GM21528 (cell line): ENCODE data around the gene AFG1L.
"Not testable (repeated sequence)": the region's sequence is repeated elsewhere in the genome, so short reads cannot be mapped to it uniquely, and the experiment has no call there.

ENCODE experiments used
- ATAC-seq: cut with Tn5 transposase; IDR thresholded peaks from one replicate; pipeline ENCODE4 v1.9.1; 2021; ENCODE audit warnings: mild to moderate bottlenecking, moderate library complexity; ENCODE audit not compliant: unreplicated experiment, low FRiP score

The AFG1L gene

GRCh38 chr6:108406943-108407342 is 112.1 kb downstream of the AFG1L start:
- no peak for ATAC-seq

DNA sequence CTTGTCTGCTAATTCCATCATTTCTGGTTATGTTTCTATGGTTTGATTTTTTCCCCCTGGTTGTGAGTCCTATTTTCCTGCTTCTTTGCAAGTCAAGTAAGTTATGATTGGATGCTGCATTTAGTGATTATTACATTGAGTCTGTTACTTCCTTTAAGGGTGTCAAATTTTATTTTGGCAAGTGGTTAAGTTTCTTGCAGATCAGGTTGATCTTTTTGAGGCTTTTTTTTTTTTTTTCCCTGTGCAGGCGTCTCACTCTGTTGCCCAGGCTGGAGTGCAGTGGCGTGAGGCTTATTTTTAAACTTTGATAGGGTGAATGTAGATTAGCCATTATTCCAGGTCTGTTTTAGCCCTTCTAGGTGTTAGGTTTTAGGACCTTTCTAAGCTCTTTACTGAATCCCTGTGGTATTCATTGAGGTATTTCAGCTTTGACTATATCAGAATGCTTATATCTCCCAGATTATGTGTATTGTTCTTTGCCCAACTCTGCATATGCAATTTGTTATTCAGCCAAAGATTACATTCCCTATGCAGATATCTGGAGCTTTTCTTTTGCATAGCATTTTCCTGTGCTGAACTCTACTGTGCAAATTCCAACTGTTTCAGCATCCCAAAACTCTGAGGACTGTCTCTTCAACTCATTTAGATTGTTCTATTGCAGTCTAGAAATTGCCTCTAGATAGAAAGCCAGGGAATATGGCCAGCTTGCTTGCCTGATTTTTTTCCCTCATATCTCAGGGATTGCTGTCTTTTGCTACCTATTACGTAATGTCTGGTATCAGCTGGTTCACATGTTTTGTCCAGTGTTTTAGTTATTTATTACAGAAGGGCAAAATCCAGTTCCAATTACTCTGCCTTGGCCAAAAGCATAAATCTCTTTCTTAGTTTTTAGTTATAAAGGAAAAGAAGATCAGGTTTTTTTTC is 113.3 kb downstream of the AFG1L start:
- ATAC-seq: no peak

DNA sequence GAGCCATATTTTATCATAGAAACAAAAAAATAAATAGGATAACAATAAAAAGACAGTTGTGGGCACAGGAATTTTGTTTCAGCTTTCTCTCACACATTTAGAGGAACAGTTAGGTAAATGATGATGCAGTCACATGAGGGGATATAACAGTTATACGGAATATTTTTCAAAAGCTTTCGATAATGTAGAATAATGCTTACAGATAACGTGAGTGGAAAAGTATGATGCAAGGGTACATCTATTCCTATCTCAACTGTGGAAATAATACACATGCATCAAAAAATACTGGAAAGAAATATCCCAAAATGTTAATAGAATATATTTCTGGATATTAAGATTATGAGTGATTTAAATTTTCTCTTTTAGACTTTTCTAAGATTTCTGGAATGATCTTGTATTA is 114.0 kb downstream of the AFG1L start:
- ATAC-seq: no peak

- ATAC-seq: not testable (repeated sequence)
Measured at GRCh38 chr6:108416047-108416833, 121.4 kb downstream of the AFG1L start.

GRCh38 chr6:108417027-108417426 is 122.2 kb downstream of the AFG1L start:
- ATAC-seq: no peak

- no peak for ATAC-seq
Measured at GRCh38 chr6:108419474-108419873, 124.6 kb downstream of the AFG1L start.

DNA sequence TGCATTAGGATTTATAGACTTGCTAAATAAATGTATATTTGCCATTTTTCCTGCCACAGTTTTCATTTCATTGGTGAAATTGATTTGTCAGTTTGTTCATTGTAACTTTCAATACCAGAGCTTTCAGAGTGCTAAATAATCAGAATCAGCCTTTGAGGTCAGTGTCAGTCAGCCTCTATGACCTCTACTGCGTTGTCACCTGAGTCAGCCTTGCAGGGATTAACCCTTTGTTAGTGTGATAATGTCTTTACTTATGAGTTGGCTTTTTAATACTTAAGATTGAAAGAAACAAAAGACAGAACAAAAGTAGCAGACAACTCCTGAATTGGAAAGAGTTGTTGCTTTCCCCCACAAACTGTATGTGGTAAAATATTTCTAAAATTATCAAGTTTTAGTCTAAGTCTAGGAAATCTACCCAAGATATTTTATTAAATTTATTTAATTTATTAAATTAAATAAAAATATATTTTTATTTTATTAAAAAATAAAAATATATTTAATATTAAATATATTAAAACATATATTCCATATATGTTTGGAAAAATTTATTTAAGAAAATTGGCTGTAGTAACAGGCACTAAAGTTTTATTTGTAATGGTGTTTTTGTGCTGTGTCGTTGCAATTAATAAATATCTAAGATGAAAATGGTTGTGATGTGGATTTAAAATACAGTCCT is 125.2 kb downstream of the AFG1L start:
- ATAC-seq: no peak

GRCh38 chr6:108421366-108421765 is 126.5 kb downstream of the AFG1L start:
- ATAC-seq: no peak

DNA sequence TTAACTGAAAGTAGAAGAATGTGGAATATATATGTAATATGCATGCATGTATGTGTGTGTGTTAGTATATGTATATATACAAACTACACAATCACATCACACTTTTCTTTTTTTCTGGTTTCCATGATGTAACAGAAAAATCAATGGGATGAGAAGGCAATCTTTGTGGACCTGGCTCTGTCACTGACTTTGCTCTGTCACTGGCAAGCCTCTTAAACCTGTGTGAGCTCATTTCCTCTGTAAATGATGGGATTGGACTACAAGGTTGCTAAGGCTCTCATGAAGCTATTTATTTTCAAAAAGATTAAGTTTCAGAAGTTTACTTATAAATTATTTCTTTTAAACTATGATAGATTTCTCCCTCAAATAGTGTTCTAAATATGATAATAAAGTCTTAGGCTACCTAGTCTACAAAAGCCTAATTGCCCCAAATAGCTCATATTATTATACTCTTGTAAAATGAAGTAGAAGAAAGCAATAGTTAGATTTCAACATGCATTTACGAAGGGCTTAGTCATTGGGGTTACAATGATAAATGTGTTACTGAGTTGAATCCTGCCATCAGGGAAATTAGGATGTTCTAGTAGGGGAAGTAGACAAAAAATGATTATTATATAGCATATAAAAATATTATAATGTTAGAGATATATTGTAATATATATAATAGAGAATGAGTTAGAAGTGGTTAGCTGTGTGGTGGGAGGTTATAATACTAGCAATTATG is 129.3 kb downstream of the AFG1L start:
- ATAC-seq: no peak

GRCh38 chr6:108425428-108425827 is 130.6 kb downstream of the AFG1L start:
- ATAC-seq: no peak

- no peak for ATAC-seq
Measured at GRCh38 chr6:108432143-108432542, 137.3 kb downstream of the AFG1L start.

GRCh38 chr6:108432792-108433191 is 137.9 kb downstream of the AFG1L start:
- no peak for ATAC-seq

DNA sequence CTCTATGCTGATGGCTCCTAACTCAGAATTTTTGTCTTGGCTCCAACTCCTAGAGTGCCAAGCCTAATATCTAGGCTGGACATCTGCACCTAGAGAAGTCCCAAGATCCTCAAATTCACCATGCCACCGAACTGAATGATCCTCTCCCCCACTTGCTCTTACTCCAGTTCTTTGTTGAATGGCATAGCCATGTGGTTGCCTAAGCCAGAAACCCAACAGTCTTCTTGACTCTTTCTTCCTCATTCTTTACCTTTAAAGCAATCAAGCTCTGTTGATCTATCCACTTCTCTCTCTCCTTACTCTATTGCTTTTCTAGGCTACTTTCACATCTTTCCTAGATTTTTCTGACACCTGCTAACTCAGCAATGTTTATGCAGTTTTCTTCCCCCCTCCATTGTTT is 139.4 kb downstream of the AFG1L start:
- ATAC-seq: no peak

DNA sequence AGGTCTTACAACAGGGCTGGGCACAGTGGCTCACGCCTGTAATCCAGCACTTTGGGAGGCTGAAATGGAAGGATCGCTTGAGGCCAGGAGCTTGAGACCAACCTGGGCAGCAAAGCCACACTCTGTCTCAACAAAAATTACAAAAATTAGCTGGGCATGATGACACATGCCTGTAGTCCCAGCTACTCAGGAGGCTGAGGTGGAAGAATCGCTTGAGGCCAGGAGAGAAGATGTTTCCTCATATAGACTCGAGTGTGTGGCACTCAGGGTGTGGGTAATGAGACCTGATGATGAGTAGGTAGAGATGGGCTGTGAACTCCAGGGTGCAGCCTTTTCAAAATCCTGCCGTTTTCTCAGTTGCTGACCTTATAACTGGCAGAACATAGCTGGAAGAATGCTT is 140.5 kb downstream of the AFG1L start:
- ATAC-seq: no peak

DNA sequence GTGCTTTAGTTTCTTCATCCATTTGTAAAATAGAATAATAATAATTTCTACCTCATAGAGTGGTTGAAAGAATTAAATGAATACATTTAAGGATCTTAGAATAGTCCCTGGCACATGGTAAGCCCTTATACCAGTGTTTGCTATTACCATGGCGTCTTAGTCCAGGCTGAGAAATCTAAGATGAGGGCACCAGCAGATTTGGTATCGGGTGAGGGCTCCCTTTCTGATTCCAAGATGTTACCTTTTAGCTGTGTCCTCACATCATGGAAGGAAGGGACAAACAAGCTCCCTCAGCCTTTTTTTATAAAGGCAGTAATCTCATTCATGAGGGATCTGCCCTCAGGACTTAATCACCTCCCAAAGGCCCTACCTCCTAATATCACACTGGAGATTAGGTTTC is 141.9 kb downstream of the AFG1L start:
- no peak for ATAC-seq

DNA sequence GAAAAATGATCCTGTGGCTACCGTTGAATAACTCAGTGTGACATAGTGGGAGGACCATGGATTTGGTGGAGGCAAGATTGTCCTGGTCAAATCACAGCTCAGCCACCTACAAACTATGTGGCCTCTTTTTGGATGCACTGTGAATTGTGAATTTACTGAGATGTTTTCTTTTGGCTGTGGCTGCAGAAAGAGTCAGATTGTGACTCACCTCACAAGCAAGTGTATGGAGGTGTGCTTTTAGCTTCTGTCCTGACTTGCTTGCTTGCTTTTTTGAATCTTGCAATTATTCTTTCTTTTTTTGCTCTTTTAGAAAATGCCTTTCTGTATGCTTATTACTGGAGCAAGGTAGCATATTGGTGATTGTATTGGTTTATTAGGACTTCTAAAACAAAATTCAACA is 143.0 kb downstream of the AFG1L start:
- no peak for ATAC-seq

- no peak for ATAC-seq
Measured at GRCh38 chr6:108438918-108439317, 144.1 kb downstream of the AFG1L start.

DNA sequence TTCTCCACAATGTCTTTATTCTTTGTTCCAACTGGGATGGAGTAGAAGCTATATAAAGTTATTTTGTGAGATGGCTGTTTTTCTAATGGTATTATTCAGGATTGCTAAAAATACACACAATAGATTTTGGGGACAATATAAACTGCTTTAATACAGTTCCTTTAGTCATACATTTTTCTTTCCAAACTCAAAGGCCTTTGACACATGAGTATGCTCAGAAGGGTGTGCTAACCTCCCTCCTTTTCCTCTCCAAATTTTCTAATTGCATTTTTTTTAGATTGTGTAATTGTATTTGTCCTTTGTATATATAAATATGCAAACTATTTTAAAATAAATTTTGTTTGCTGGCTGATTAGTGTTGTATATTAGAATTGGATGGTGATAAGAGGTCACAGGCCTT is 146.3 kb downstream of the AFG1L start:
- no peak for ATAC-seq

GRCh38 chr6:108442770-108443520 is 148.1 kb downstream of the AFG1L start:
- no peak for ATAC-seq
